ENCODE results near the gene CABLES1.

Gene CABLES1

DNA sequence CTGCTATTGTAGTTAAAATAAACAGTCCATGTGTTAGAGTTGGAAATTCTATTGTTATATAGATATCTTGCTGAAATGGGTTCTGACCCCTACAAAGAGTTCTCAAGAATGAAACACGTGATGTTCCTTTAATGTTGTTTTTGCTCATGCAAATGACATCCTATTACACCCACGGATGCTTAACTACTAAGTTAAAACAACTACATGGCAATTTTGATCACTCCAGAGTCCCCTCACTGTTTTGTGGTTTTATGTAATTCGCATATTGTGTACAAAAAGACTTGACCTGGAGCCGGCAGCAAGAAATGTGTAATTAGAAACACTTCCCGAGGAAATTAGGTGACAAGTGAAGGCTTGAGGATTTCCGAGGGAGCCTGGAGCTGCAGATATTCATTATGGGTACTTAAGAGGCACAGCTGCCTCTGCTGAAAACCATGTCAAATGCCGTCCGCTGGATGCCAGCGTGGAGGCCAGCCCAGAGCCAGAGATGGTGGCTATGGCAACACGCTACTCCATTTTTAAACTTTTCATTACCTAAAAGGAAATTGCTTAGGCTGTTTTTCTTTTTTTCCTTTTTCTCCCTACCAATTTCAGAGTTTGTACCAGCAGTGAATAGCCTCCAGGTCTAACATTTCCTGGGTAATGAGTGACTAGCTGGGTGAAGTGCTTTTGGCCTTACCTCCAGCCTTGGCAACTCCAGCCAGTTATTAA lies 21.0 kb upstream of the CABLES1 start:
- FAIRE-seq: no peak

DNA sequence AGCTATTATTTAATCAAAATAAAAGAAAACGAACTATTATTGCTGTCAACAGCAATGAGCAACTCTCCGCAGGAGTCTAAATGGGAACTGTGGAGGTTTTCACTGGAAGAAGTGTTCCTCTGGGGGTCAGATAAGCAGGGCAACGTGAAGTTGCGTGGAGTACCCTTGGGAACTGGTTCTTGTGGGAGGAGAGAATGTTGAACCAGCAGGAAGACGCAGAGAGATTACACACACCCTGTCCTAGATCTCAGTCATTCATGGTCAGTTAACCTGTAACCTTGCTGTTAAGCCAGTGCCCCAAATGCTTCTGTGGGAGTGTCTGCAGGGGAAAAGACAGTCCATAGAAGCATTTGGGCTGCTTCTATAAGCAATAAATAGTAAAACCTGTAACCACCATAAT lies 20.4 kb upstream of the CABLES1 start:
- no peak for FAIRE-seq

DNA sequence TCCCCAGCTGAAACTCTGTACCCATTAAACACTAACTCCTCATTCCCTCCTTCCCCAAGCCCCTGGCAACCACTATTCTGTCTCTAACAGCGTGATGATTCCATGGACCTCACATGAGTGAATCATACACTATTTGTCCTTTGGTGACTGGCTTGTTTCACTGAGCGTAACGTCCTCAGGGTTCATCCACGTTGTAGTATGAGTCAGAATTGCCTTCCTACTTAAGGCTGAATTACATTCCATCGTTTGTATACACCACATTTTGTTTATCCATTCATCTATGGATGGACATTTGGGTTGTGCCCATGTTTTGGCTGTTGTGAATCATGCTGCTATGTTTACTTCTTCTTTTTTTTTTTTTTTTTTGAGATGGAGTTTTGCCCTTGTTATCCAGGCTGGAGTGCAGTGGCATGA lies 19.6 kb upstream of the CABLES1 start:
- FAIRE-seq: no peak

DNA sequence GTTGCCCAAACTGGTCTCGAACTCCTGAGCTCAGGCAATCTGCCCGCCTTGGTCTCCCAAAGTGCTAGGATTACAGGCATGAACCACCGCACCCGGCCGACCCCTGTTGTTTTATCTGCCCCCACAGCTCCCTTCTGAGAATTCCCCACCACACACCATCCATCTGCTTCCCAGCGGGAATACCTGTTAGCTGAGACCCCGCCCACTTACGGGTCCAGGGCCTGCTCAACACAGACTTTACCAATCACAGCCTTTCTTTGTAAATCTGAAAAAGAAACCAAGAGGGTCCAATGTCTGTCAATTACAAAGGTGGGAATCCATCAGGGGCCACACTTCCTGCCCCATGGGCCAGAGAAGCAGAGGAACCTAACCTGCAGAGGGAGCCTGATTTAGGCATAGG lies 14.2 kb upstream of the CABLES1 start:
- no peak for FAIRE-seq

DNA sequence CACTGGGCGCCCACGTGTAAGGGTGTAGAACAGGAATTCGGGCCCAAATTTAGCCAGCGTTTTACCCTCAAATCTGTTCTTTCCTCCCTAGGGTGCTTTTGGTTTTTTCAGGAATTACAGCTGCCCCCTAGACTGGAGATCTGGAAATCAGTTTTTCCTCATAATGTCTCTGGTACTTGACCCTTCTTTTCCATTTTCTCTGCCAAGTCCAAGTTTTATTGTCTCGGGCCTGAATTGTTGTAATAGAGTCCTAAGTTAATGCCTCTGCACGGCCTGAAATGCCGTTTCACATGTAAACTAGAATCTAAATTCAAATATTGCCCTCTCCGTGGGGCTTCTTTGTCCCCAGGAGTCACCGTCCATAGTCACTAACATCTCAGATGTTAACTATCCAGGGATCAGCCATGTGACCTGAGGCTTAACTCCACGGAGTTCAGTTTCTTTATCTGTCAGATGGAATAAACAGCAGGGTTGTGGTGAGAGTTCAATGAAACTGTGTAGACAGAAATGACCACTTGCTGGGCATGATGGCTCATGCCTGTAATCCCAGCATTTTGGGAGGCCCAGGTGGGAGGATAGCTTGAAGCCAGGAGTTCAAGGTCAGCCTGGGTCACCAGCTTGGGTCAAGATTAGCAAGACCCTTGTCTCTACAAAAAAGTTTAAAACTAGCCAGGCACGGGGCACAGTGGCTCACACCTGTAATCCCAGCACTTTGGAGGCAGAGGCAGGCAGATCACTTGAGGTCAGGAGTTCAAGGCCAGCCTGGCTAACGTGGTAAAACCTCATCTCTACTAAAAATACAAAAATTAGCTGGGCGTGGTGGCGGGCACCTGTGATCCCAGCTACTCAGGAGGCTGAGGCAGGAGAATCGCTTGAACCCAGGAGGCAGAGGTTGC lies 12.7 kb upstream of the CABLES1 start:
- no peak for FAIRE-seq

DNA sequence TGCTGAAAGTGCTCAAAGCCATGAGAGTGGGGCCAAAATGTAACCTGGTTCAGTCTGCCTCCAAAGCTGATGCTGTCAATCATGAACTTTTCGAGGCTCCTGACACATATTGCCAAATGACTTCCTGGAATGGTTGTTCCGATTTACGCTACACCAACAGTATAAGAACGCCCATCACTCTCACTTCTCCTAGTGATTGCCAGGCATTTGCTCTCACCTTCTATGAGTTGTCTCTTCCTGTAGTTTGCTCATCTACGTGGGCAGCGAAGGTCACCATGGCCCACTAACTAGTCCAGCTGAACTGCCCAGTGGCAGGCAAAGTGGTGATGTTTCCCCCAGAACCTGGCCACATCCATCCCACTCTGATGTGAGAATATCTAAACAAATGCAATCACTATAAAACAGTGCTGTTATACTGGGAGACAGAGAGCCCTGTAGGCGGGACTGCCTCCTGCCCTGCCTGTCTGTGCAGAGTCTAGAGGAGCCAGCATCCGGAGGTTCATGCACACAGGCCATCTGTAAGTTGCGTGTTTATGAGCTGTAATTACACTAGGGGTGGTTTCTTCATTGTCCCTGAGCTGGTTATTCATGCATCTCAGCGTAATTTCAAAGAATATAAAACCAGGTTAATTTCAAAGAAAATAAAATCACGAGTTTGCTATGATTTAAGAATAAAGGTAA lies 8.8 kb upstream of the CABLES1 start:
- FAIRE-seq: no peak

DNA sequence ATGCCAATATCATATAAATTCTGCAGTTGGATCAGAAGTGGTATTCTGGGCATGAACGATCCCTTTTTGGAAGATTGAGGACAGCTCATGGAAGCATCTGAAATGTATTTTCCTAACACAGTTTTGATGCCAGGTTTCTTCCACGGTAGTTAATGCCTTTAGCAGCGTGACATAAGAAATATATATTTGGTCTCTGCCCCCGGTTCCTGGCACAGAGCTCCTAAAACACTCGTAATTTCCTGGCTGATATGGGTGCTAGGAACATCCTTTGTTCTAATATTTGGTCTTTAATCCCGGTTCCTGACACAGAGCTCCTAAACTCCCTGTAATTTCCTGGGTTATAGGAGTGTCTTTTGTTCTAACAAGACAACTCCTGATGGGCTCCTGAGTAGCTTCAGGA lies 8.2 kb upstream of the CABLES1 start:
- no peak for FAIRE-seq

DNA sequence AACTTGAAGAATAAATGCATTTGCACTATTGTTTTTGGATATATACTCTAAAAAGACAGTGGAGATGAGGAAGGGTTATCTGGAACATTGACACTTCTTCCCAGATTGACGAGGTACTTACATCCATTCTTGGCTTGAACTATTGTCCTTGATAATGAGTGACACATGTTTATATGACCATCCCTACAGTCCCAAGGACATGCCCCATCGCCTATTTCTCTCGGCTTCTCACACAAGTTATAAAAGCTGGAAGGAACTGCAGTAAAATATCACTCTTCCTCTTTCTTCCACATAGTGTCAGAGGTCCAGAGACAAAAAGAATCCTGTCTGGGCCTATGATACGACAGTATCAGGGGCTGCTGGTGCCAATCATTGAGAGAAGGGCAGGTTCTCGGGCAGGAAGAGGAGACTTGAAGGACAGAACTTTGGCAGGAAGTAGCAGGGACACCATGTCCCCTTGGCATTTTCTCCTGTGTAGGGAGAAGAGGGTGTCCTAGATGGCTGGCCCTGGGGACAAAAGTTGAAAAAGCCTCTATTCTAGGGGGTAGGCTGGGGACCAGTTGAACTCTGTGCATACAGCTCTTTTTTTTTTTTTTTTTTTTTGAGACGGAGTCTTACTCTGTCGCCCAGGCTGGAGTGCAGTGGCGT lies 5.8 kb upstream of the CABLES1 start:
- no peak for FAIRE-seq

DNA sequence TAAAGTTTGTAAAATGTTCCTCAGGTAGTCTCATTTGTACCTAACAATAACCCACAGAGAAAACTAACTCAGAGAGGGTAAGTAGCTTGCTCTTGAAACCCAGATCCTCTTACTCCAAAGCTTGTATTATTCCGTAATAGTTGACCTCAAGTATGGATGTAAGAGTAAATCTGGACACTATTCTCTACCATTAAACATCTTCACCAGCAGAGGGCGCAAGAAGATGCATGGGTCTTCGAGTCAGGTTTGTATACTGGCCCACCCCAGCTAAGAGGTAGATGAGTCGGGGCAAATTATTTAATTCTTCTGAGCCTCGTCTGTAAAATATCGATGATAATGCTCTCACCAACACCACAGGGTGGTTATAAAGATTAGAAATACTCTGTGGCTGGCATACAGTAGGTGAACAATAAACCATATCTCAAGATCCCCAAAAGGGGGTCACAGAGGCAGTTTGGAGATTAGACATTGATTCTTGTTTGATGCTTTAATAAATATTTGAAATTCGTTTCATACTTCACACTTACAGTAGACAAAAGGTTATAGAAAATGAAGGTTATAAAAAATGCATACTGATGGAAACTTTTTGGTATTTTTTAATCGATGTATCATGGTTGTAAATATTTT lies 3.5 kb upstream of the CABLES1 start:
- peak; percentile 69 for FAIRE-seq

DNA sequence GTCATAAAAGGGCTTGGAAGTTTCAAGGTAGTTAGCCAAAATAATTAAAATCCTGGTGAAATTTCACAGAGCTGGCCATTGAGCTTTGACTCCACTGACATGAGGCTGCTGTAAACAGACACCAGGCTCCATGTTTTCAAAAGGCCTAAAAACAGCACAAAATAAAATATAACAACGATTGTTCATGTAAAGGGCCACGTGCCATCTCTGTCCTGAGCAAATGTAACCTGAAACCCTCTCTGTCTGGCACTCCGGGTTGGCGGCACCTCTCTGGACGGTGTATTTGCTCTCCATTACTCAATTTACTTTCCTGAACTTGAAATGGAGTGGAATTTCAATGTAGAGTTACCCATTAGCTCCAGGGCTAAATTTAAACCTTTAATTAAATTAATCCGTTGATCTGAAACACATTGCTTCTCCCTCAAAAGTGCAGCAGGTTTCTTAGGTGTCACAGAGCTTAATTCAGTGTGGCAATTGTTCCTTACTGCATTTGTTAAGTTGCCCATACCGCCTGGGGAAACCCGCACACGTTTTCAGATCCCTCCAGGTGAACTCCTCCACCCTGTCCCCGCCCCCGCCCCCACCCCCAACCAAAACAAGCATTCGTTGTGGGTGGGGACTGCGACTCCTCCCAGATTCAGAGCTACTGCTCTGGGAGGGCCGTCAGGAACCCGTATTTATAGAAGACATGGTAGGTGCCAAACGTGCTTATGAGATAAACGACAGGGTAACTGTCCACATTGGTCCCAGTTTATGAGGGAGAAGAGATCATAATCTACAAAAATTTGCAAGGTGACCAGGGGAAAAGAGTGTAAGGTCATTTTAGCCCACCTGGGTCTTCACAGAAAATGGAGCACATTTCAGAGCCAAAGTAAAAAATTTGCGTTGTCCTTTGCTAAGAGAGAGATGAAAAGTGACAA lies 1.2 kb upstream of the CABLES1 start:
- FAIRE-seq: no peak

DNA sequence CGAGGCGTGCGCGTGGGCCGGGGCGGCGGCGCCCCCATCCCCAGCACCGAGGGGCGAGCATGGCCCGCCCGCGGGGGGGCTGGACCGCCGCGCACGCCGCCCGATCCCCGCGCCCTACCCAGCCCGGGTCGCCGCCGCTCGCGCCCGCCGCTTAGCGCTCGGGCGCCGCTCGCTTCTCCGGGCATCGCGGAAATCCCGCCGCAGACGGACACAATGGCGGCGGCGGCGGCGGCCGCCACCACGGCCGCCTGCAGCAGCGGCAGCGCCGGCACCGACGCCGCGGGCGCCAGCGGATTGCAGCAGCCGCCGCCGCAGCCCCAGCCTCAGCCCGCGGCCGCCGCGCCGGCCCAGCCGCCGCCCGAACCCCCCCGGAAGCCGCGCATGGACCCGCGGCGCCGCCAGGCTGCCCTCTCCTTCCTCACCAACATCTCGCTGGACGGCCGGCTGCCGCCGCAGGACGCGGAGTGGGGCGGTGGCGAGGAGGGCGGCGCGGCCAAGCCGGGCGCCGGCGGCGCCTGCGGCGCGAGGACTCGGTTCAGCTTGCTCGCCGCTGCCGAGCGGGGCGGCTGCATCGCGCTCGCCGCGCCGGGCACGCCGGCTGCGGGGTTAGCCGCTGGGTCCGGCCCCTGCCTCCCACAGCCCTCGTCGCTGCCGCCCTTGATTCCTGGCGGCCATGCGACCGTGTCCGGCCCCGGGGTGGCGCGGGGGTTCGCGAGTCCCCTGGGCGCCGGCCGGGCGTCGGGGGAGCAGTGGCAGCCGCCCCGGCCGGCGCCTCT lies 453 bp downstream of the CABLES1 start:
- no peak for FAIRE-seq

DNA sequence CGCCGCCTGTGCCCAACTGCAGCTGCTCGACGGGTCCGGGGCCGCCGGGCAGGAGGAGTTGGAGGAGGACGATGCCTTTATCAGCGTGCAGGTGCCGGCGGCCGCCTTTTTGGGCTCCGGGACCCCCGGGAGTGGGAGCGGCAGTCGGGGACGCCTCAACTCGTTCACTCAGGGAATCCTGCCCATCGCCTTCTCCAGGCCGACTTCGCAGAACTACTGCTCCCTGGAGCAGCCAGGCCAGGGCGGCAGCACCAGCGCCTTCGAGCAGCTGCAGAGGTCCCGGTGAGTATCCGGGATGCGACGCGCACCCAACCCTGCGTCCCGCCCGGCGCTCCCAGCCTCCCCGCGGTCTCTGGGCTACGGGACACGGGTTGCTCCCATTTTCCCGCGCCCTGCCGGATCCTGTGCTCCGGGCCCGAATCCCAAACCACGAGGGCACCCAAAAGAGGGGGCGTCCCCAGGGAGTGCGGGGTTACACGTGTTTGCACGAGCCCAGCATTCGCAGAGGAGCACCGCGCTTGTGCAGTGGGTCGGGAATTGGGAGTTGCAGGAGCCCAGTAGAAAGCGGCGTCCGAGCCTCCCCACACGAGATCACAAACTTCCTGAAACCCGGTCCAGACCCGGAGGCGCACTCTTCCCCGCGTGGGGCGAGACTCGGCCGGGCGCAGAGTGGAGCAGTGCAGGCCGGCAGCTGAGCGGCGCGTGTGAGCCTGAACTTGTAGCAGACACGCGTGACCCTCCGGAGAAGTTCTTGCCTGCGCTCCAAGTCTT lies 1.2 kb downstream of the CABLES1 start:
- FAIRE-seq: no peak

DNA sequence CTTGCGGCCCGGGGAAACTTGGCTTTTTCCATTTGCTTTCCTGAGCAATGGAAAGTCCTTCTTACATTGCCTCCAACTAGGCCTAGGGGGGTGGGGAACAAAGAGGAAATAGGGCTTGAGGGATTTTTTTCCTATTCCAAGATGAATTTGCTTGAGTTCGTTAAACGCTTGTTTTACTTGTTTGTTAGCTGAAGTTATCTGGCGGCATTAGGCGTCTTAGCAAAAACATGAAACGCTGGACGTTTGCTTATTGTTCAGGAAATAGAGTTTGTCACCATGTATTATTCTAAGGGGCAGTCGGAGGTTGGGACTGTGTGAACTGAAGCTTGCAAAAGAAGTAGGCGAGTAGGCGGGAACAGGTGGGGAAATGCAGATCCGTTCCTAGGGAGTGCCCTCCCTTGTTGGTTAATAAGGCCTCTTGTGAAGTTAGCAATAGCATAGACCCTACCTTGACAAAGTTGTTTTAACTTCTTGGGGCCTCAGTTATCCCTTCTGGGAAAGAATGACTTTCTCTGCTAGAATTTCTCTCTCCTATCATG lies 1.9 kb downstream of the CABLES1 start:
- no peak for FAIRE-seq

DNA sequence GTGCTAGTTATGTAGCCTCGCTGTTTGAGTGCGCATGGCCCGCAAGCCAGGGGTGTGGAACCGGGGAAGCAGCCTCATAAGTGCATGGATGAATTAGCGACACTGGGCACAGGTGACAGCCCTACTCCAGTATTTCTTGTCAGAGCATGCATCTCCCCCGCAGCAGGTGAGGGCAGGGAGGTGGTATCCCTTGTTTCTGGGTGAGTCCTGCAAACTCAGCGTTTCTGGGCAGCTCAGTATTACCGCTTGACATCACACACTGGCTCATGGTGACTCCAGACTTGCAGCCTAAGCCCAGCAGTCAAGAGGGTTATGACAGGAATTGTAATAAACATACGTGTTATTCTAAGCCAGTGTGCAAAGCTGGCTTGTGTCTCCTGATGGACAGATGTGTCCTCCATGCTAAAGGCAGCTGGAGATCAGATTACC lies 2.5 kb downstream of the CABLES1 start:
- FAIRE-seq: no peak

DNA sequence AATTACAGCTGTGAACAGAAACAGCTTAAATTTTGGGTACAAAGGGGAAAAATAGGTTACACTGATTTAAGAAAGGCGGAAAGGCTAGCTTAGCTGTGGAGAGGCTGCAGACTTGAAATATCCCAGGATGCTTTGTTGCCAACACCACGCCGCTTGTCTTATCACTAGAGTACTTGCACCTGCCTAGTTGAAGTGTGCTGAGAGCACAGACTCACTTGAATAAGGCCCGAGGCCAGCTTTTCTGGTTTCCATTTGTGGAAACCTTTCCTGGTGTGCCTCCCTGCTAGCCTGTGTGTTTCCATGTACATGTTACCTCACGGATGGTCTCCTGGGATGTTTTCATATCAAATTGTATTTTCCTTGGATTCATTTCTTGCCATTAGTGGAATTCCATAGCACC lies 3.2 kb downstream of the CABLES1 start:
- FAIRE-seq: no peak

DNA sequence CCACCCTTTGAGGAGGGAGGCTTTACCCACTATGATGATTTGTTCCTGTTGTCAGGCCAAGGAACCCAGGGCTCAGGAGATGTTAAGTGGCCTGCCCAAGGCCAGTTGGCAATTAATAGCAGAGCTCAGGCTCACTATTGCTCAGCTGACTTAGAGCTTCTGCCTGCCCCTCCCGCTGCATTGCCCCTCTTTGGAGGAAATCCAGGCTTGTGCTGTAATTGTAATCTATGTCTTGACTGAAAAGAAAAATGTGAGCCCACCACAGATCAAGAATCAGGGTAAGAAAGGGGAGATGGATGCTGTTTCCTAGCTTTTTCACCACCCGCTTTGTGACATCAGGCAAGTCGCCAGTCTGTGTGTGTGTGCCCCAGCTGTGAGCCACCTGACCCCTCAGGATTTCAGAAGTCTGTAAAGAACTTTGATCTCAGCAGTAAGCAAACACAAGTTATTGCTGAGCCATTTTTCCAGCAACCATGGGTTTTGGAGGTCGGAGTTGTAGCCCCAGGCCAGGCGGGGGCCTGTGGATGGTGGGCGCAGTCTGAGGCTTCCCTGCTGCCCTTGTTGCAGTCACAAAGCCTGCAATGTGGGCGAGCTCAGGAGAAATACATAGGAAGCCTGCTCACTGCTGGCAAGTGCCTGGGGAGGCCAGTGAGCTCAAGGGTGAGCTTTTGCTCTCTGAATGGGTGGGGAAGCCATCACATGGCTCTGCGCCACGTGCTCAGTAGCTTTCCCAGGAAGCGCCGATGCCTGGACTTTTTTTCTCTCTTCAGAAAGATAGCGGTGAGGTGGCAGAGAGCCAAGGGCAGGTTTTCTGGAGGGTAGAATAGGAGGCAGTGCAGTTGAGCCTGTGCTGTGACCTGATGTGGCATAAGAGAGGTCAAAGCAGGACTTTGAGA lies 6.1 kb downstream of the CABLES1 start:
- no peak for FAIRE-seq

DNA sequence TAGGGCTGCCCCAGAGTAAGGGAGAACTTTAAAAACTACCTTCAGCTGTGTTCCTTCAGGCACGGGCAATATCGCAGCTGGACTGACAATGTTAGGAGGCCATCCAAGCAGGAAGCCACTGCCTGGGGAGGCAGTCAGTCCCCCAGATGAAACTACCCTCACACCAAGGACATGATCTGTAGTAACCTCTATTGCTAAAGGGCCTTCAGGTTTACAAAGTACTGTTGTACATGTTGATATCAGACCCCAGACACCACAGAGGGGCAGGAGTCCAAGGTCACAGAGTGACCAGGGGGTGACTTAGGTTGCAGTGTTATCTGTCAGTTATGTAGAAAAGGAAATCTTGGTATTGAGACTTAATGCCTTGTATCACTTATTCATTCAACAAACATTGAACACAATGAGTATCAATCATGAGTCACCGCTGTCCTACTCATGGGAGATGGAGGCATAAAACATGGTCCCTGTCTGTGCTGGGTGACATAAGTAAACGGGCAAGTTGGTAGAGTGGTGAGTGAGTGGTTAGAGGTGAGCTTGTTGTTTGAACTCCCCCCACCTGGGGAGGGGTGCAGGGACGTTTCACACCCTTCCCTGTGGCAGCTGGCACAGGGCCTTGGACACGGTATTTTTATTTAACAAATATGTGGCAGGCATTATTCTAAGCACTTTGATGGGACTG lies 7.1 kb downstream of the CABLES1 start:
- FAIRE-seq: no peak
